Activated naive CD4-positive, alpha-beta T cell treated with anti-CD3 and anti-CD28 coated beads, Interleukin-2, amount 50 U/mL, for 72 hours (primary cell): Measurements from ENCODE around the gene LDLRAD3. TPM values are rescaled to one million over a fixed set of nuclear protein-coding genes. Genes with fewer than 3 reads are reported as not detected.

Experiments
- ATAC-seq, 2 donors: fragments of 150-1000 bp; cut with Tn5 transposase; 2 replicates each; pipeline ENCODE4 v1.10.0; 2021; ENCODE audit warnings: mild to moderate bottlenecking in 2 of 2, moderate library complexity in 2 of 2
- DNase-seq, 2 donors: peaks; one replicate each; pipeline ENCODE4 v3.0.0; 2021 to 2022; ENCODE audit warnings: low spot score in 2 of 2
- H3K27ac Mint-ChIP-seq, 2 donors: one replicate each; pipeline ENCODE4 v1.8.0; 2022; ENCODE audit warnings: mild to moderate bottlenecking in 2 of 2, mixed read lengths in 2 of 2
- H3K36me3 Mint-ChIP-seq, 2 donors: one replicate each; pipeline ENCODE4 v1.8.0; 2022; ENCODE audit warnings: mixed read lengths in 2 of 2
- H3K9me3 Mint-ChIP-seq, 2 donors: one replicate each; pipeline ENCODE4 v1.8.0; 2022; ENCODE audit warnings: mixed read lengths in 2 of 2
- total RNA-seq, 2 donors: library from RNA; stranded (reverse); gene quantifications; one replicate each; pipeline ENCODE4 v1.2.3, GENCODE V29; 2022

Gene LDLRAD3
- total RNA-seq, 2 donors from 2014 or later: 0.27 to 0.82 TPM

DNA sequence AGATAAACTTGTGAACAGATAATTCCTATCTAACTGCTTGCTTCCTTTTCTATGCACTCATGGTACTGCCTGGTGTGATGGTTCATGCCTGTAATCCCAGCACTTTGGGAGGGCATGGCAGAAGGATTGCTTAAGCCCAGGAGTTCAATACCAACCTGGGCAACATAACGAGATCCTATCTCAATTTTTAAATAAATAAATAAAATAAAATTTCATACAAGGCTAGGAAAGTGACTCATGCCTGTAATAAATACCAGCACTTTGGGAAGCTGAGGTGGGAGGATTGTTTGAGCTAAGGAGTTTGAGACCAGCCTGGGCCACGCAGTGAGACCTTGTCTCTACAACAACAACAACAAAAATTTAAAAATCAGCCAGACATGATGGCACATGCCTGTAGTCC lies 178.8 kb downstream of the LDLRAD3 start:
- Mint-ChIP-seq H3K27ac (no peak overlapping the region), H3K9me3 (no peaks in the 10 kb centered on the region), H3K36me3 (no peaks in the 10 kb centered on the region)
- ATAC-seq (no peak), DNase-seq (no peak)

DNA sequence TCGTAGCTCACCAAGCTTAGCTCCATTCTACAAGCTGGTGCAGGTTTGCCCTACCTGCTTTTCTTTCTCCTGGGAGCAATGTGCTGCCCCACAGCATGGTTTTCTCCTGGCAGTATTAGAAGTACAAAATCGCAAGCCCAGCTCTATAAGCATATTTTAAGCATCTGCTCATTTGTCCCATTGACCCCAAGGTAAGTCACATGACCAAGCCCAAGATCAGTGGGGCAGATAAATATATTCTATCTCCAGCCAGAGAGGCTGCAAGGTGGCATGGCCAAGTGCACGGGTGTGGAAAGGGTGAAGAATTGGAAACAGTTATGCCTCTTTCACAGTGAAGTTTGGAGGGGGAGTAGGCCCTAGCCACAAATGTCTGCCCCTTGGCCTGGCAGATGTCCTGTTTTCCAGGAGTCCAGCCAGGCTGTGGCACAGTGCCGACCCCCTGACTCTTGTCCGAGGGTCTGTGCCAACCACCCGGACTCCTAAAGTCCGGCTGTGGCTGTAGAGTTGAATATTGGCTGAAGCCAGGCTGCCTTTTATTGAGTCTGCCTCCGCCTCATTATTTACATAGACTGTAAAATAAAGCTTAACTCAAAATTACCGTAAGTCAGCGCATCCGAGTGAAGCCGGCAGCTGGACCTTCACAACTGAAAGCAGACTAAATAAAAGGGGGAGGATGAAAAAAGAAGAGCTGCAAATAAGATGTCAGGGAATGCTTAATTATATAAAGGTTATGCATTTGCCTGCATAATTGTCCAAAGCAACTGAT lies 179.7 kb downstream of the LDLRAD3 start:
- ATAC-seq (no peak), DNase-seq (no peak)
- Mint-ChIP-seq H3K27ac (no peak overlapping the region), H3K9me3 (no peaks in the 10 kb centered on the region), H3K36me3 (no peaks in the 10 kb centered on the region)

GRCh38 chr11:36126678-36127077 lies 182.8 kb downstream of the LDLRAD3 start:
- H3K27ac Mint-ChIP-seq: no peak overlapping the region
- no peak for ATAC-seq
- H3K36me3 Mint-ChIP-seq: no peaks in the 10 kb centered on the region
- no peaks in the 10 kb centered on the region for H3K9me3 Mint-ChIP-seq
- DNase-seq: no peak

DNA sequence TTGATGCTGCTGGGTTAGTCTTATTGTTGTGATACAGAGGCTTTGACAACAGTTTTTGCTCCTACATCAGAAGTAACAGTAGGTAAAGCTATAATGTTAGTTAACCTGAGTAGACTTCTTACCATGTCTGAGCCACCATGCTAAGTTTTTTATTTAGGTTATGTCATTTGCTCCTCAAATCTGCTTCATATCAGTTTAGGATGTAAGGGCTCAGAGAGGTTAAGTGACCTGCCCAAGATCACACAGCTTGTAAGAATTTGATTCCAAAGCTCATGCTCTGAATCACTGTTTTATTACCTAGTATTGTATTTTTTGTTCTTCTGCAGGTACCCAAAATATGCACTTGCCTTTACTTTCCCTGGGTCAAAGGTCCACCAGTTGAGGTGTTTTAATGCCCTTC lies 183.7 kb downstream of the LDLRAD3 start:
- no peaks in the 10 kb centered on the region for H3K9me3 Mint-ChIP-seq
- ATAC-seq: no peak

GRCh38 chr11:36129955-36130354 lies 186.1 kb downstream of the LDLRAD3 start:
- ATAC-seq (no peak), DNase-seq (no peak)
- Mint-ChIP-seq H3K9me3 (no peaks in the 10 kb centered on the region), H3K27ac (no peak overlapping the region), H3K36me3 (no peaks in the 10 kb centered on the region)

More for the DNA sequence above, 183.7 kb downstream of the LDLRAD3 start:
- no peak for DNase-seq
- no peak overlapping the region for H3K27ac Mint-ChIP-seq
- no peaks in the 10 kb centered on the region for H3K36me3 Mint-ChIP-seq

GRCh38 chr11:36130401-36130800 lies 186.5 kb downstream of the LDLRAD3 start:
- Mint-ChIP-seq H3K36me3 (no peaks in the 10 kb centered on the region), H3K9me3 (no peaks in the 10 kb centered on the region), H3K27ac (no peak overlapping the region)
- no peak for DNase-seq
- no peak for ATAC-seq

DNA sequence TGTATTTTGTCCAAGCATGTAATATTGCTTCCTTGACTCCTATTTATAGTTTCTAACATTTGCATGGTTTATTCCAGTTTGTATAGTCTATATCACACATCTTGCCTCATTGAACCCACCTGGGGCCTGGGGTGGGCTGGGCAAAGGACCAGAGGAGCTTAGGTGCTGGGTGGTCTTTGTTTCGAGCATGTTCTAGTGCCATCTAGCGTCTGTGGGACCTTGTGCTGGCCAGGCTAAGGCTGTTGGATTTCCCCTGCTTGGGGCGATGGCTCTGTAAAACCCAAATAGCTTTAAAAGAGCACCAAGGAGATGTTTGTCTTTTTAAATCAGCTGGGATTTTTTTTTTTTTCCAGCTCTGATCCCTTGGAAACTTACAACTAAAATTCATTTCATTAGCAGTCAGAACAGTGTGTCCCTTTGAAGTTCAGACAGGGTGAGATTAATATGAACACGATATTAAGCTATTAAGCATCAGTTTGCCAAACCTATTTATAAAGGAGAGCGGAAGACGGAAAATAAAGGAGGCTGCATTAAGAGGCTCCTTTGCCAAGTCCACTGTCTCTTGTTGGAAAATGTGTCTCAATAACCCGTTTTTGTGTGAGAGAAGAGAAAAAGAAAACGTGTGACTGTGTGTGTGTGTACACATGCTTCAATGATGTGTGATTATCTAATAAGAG lies 188.0 kb downstream of the LDLRAD3 start:
- H3K36me3 Mint-ChIP-seq: no peaks in the 10 kb centered on the region
- ATAC-seq (no peak), DNase-seq (no peak)
- H3K27ac Mint-ChIP-seq: no peak overlapping the region
- H3K9me3 Mint-ChIP-seq: no peaks in the 10 kb centered on the region

- Mint-ChIP-seq H3K36me3 (no peaks in the 10 kb centered on the region), H3K27ac (no peak overlapping the region), H3K9me3 (no peaks in the 10 kb centered on the region)
- DNase-seq (no peak), ATAC-seq (no peak)
Observed at GRCh38 chr11:36132940-36133339, 189.1 kb downstream of the LDLRAD3 start.

DNA sequence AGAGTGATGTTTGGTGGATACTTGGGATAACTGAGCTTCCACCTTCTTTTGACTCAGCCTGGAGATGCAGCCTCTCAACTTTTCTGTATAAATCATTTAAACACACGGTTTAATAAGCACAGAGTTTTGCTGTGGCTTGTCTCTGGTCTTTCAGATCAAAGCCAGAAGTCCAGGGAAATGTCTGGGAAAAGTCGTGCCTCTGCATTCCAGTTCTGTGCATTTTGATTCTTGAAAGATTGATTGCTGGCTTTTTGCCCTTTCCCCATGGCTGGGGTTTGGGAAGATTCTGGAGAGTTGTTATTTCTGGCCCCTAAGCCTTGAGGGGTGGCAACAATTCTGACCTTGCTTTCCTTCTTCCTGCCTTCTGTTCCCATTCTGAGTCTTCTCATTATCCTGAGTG lies 191.2 kb downstream of the LDLRAD3 start:
- no peak for ATAC-seq
- Mint-ChIP-seq H3K27ac (no peak overlapping the region), H3K36me3 (no peaks in the 10 kb centered on the region), H3K9me3 (no peaks in the 10 kb centered on the region)
- DNase-seq: no peak

DNA sequence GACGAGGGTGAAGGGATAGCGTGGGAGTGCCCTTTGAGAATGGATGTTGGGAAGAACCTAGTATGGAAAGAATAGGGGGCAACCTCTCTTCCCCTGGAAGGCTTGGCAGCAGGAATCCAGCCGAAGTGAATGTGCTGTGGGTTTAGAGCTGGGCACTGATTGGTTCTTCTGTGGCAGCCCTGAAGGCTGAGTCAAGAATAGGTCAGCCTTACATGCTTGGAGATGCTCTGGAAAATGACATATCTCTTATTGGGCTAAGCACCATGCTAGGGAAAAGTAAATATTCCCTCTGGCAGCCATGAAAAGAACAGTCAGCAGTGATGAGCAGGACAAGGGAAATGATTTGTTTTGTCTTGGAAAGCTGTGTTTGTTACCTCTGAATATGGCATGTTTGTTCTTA lies 195.9 kb downstream of the LDLRAD3 start:
- no peak for DNase-seq
- H3K36me3 Mint-ChIP-seq: no peaks in the 10 kb centered on the region
- ATAC-seq: no peak
- H3K9me3 Mint-ChIP-seq: peaks cover 0 to 5% of the 10 kb centered on the region in 2 donors
- H3K27ac Mint-ChIP-seq: no peak overlapping the region

DNA sequence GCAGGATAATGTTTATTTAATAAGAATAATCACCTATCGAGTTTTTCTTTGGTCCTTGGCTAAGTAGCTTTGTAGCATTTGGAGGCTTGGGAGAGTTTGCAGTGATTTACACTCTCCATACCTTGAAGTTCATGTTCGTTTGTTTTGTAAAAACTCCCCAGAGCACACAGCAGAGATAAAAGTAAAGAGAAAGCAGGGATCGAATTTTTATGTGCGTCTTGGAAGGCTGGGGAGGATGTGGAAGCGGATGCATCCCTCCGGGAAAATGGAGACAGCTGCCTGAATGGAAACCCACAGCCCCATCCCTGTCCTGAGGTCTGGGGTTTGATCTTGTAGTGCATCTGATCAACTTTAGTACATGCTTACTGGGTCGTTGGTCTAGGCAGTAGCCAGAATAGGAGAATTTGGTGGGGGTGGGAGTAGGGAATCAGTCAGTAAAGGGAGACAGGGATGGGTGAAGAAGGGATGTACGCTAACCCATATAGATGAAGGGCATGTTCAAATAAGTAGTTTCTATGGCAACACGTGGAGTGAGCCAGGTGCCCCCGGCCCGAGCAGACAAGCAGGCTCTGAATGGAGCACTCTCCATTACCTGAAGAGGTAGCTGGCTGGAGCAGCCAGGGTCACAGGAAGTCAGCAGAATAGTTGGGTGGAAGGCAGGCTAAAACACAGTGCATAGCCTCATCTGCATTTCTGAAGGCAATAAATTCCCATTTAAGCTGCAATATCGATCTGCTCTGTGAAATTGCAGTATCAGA lies 197.5 kb downstream of the LDLRAD3 start:
- peaks cover 0 to 5% of the 10 kb centered on the region in 2 donors for H3K9me3 Mint-ChIP-seq
- no peaks in the 10 kb centered on the region for H3K36me3 Mint-ChIP-seq
- H3K27ac Mint-ChIP-seq: no peak overlapping the region
- DNase-seq: no peak
- ATAC-seq: no peak

DNA sequence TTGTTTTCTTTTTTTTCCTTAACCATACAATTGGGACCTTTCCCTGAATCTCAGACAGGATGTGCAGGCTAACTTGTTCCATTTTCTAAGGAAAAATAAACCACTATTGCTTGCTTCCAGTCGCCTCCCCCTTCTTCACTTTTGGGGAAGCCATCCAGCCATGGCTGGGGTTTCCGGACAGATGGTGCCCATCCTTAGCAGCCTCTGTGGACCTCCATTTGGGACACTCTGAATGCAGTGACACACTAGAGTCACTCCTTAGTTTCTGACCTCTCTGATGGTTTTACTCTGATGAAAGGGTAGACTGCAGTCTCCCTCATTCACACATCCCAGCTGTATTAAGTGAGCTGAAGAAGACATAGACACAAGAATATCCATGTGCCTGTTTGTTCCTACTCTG lies 198.1 kb downstream of the LDLRAD3 start:
- H3K27ac Mint-ChIP-seq: no peak overlapping the region
- peaks cover 0 to 5% of the 10 kb centered on the region in 2 donors for H3K9me3 Mint-ChIP-seq
- no peaks in the 10 kb centered on the region for H3K36me3 Mint-ChIP-seq
- DNase-seq (no peak), ATAC-seq (no peak)

- no peaks in the 10 kb centered on the region for H3K36me3 Mint-ChIP-seq
- DNase-seq (no peak), ATAC-seq (no peak)
- H3K27ac Mint-ChIP-seq: no peak overlapping the region
- H3K9me3 Mint-ChIP-seq: peaks cover 0 to 5% of the 10 kb centered on the region in 2 donors
Observed at GRCh38 chr11:36142439-36142838, 198.6 kb downstream of the LDLRAD3 start.

- Mint-ChIP-seq H3K27ac (no peak overlapping the region), H3K9me3 (peaks cover 0 to 5% of the 10 kb centered on the region in 2 donors), H3K36me3 (no peaks in the 10 kb centered on the region)
- no peak for DNase-seq
- no peak for ATAC-seq
Observed at GRCh38 chr11:36142879-36143278, 199.0 kb downstream of the LDLRAD3 start.

- H3K36me3 Mint-ChIP-seq: no peaks in the 10 kb centered on the region
- H3K9me3 Mint-ChIP-seq: peaks cover 0 to under 1% of the 10 kb centered on the region in 2 donors
- ATAC-seq: no peak
- no peak overlapping the region for H3K27ac Mint-ChIP-seq
- no peak for DNase-seq
Observed at GRCh38 chr11:36146437-36146836, 202.6 kb downstream of the LDLRAD3 start.

- ATAC-seq (no peak), DNase-seq (no peak)
- peaks cover 0 to 4% of the 10 kb centered on the region in 2 donors for H3K9me3 Mint-ChIP-seq
- no peak overlapping the region for H3K27ac Mint-ChIP-seq
- no peaks in the 10 kb centered on the region for H3K36me3 Mint-ChIP-seq
Observed at GRCh38 chr11:36147491-36147890, 203.6 kb downstream of the LDLRAD3 start.

- Mint-ChIP-seq H3K27ac (peak overlapping the region in 1 of 2 donors; percentile 58), H3K36me3 (no peaks in the 10 kb centered on the region), H3K9me3 (peaks cover 0 to 4% of the 10 kb centered on the region in 2 donors)
- no peak for DNase-seq
- no peak for ATAC-seq
Observed at GRCh38 chr11:36148701-36149100, 204.8 kb downstream of the LDLRAD3 start.
